A549 (cell line): ENCODE data around the gene NELFB. TPM values are rescaled to one million over a fixed set of nuclear protein-coding genes. Genes with fewer than 3 reads are reported as not detected.

Experiments used
- ATAC-seq, 2 experiments: fragments of 200-7000 bp in 1 of 2; fragments of >200 bp in 1 of 2; cut with Nextera tagmentation in 1 of 2; cut with Tn5 transposase in 1 of 2; 3 replicates each; pipeline versions ENCODE4 v1.8.0 to v1.9.1; 2018 to 2020; ENCODE audit warnings: mild to moderate bottlenecking in 1 of 2, moderate library complexity in 1 of 2
- CTCF ChIA-PET: fragments of 300-600 bp; sonication (Branson Sonifier 250); formaldehyde crosslinking; extraction: SDS; loops from one replicate; lab custom pipeline; 2021; ENCODE audit warnings: antibody characterized with exemption, inconsistent platforms; lab: Yijun Ruan, JAX
- POLR2A ChIA-PET: fragments of 350-600 bp; formaldehyde crosslinking; extraction: SDS; loops from one replicate; lab custom pipeline; 2021; ENCODE audit warnings: antibody characterized with exemption, inconsistent platforms; lab: Yijun Ruan, JAX
- DNase-seq, 2 experiments: peaks; one replicate each; pipeline versions ENCODE4 v3.0.0 to v3.0.0-alpha.2; 2011 to 2016; ENCODE audit warnings: low read depth in 1 of 2, low spot score in 1 of 2
- FAIRE-seq: peaks from 2 replicates; lab custom pipeline; 2011; peaks lifted over from hg19 to GRCh38; lab: Jason Lieb, UNC
- H3K27ac ChIP-seq, 2 experiments: fragments of >200 bp; sonication (Bioruptor Twin); formaldehyde crosslinking; 3 replicates each; pipeline ENCODE4 v1.5.1; 2016 to 2017
- H3K4me1 ChIP-seq: fragments of >200 bp; sonication (Bioruptor Twin); formaldehyde crosslinking; 3 replicates; pipeline ENCODE4 v1.6.1; 2016
- H3K4me2 ChIP-seq: fragments of >200 bp; sonication (Bioruptor Twin); formaldehyde crosslinking; 3 replicates; pipeline ENCODE4 v1.6.1; 2016
- H3K4me3 ChIP-seq: fragments of >200 bp; sonication (Bioruptor Twin); formaldehyde crosslinking; 3 replicates; pipeline ENCODE4 v1.5.1; 2016
- H3K9me3 ChIP-seq: fragments of >200 bp; sonication (Bioruptor Twin); formaldehyde crosslinking; 3 replicates; pipeline ENCODE4 v1.6.1; 2016
- BHLHE40 ChIP-seq: IDR thresholded peaks from 2 replicates; pipeline ENCODE4 v1.6.1; 2012; ENCODE audit warnings: low read depth, low read length, inconsistent platforms
- CHD2 ChIP-seq: fragments of 150-350 bp; IDR thresholded peaks from 2 replicates; pipeline ENCODE4 v1.6.1; 2014; ENCODE audit warnings: low read length; ENCODE audit not compliant: partially characterized antibody
- EHMT2 ChIP-seq: fragments of 200-600 bp; sonication (generic); IDR thresholded peaks from 2 replicates; pipeline ENCODE4 v1.6.1; 2016; ENCODE audit warnings: antibody characterized with exemption, low read depth, mild to moderate bottlenecking, moderate library complexity
- ESRRA ChIP-seq: fragments of 150-350 bp; IDR thresholded peaks from 2 replicates; pipeline ENCODE4 v1.6.1; 2014; ENCODE audit warnings: mild to moderate bottlenecking, low read length, borderline replicate concordance
- FOSB ChIP-seq: fragments of 250-450 bp; sonication (Bioruptor Pico); IDR thresholded peaks from 2 replicates; pipeline ENCODE4 v1.5.0; 2020; ENCODE audit warnings: mild to moderate bottlenecking, moderate library complexity
- FOXS1 ChIP-seq: fragments of 250-450 bp; sonication (Bioruptor Pico); IDR thresholded peaks from 2 replicates; pipeline ENCODE4 v1.5.0; 2020; ENCODE audit warnings: mild to moderate bottlenecking, moderate library complexity
- GATA3 ChIP-seq: IDR thresholded peaks from 2 replicates; pipeline ENCODE4 v1.6.1; 2012; ENCODE audit warnings: borderline replicate concordance
- HEYL ChIP-seq: fragments of 250-450 bp; sonication (Bioruptor Pico); IDR thresholded peaks from 2 replicates; pipeline ENCODE4 v1.8.0; 2021; ENCODE audit warnings: mild to moderate bottlenecking, moderate library complexity
- JUNB ChIP-seq: fragments of >200 bp; sonication (Bioruptor Twin); formaldehyde crosslinking; IDR thresholded peaks from 2 replicates; pipeline ENCODE4 v1.6.1; 2016
- KDM5A ChIP-seq: fragments of 200-600 bp; sonication (generic); IDR thresholded peaks from 2 replicates; pipeline ENCODE4 v1.6.1; 2016; ENCODE audit warnings: antibody characterized with exemption, mild to moderate bottlenecking
- MAZ ChIP-seq: fragments of 150-350 bp; IDR thresholded peaks from 2 replicates; pipeline ENCODE4 v1.6.1; 2014; ENCODE audit warnings: antibody characterized with exemption, low read depth, low read length, borderline replicate concordance
- MYC ChIP-seq: IDR thresholded peaks from 2 replicates; pipeline ENCODE4 v1.6.1; 2012; ENCODE audit warnings: mild to moderate bottlenecking, inconsistent platforms, low read length, improper control_type of control experiment, borderline replicate concordance
- NPAS2 ChIP-seq: fragments of 250-450 bp; sonication (Bioruptor Pico); IDR thresholded peaks from 2 replicates; pipeline ENCODE4 v1.8.0; 2022; ENCODE audit warnings: mild to moderate bottlenecking, moderate library complexity, borderline replicate concordance
- RNF2 ChIP-seq: fragments of 200-600 bp; sonication (generic); IDR thresholded peaks from 2 replicates; pipeline ENCODE4 v1.6.1; 2016; ENCODE audit warnings: low read depth, mild to moderate bottlenecking, antibody characterized with exemption, moderate library complexity, borderline replicate concordance
- SMC3 ChIP-seq: fragments of >200 bp; sonication (Bioruptor Twin); formaldehyde crosslinking; IDR thresholded peaks from 3 replicates; pipeline ENCODE4 v1.6.1; 2018; ENCODE audit warnings: inconsistent platforms
- SREBF2 ChIP-seq: fragments of 450-650 bp; IDR thresholded peaks from 2 replicates; pipeline ENCODE4 v1.6.1; 2014; ENCODE audit warnings: mild to moderate bottlenecking, moderate library complexity
- WGBS: methylation state at CpG from one replicate; pipeline ENCODE4 v1.1.6; 2017; ENCODE audit errors: missing lambda C conversion rate; 5-methylcytosine and 5-hydroxymethylcytosine counted together
- polyA plus RNA-seq, 4 experiments: library from polyadenylated mRNA; depleted of rRNA in 3 of 4; stranded (reverse); fragments of >200 nt; fragmentation: RNase III in 1 of 4; extraction: RNeasy Plus Mini Kit Qiagen cat#74134 plus additional on column Dnase treatment in 1 of 4; gene quantifications; 2 replicates in 3 of 4; 3 replicates in 1 of 4; pipeline ENCODE4 v1.2.3, GENCODE V29; 2011 to 2017
- TF ChIP-seq, protein P1 (sequence below): fragments of 250-450 bp; sonication (Bioruptor Pico); IDR thresholded peaks from 2 replicates; pipeline ENCODE4 v1.5.0; 2021; ENCODE audit warnings: mild to moderate bottlenecking, moderate library complexity, borderline replicate concordance
- TF ChIP-seq, protein P2 (sequence below): IDR thresholded peaks from 2 replicates; pipeline ENCODE4 v1.6.1; 2012; ENCODE audit warnings: low read depth, borderline replicate concordance
- TF ChIP-seq, protein P3 (sequence below): fragments of >200 bp; sonication (Bioruptor Twin); formaldehyde crosslinking; IDR thresholded peaks from 3 replicates; pipeline ENCODE4 v1.6.1; 2016

The NELFB gene
- polyA plus RNA-seq, 2 of the 4 experiments (the other 2 are of a cell fraction), result 31.8 to 45.3 TPM

DNA sequence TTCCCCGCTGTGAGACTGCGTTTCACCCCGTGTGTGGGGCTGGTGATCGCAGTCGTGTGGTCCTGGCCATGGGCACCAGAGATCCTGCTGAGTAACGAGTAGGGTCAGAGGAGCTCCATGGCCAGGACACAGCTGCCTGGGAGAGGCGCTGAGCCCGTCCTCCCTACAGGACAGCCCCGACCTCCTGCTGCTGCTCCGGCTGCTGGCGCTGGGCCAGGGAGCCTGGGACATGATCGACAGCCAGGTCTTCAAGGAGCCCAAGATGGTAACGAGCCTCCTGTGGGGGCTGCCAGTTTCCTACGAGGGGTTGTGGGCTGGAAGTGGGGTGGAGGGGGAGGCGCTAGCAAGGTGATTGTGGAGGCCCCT is 11.0 kb downstream of the NELFB start:
- CTCF ChIA-PET, result interaction anchor here (1.3 to 17.1 kb wide), 5 partner anchors 10 to 24 kb away, joined by 3 to 236 read pairs (median 6); partner anchors contain the start of genes TOR4A and TUBB4B
- ATAC-seq (no peak), DNase-seq (no peak), FAIRE-seq (no peak)
- POLR2A ChIA-PET, result no interaction called here
- Histone ChIP-seq H3K9me3 (no peaks in the 10 kb centered on the region), H3K4me1 (peaks cover 22% of the 10 kb centered on the region), H3K27ac (no peak overlapping the region), H3K4me2 (no peak overlapping the region), H3K4me3 (no peak overlapping the region)
- WGBS, result 95% methylated on average over 15 of the region's 15 CpGs
- TF ChIP-seq FOSB (CRISPR knock-in tag) (no peak), NPAS2 (CRISPR knock-in tag) (no peak)

DNA sequence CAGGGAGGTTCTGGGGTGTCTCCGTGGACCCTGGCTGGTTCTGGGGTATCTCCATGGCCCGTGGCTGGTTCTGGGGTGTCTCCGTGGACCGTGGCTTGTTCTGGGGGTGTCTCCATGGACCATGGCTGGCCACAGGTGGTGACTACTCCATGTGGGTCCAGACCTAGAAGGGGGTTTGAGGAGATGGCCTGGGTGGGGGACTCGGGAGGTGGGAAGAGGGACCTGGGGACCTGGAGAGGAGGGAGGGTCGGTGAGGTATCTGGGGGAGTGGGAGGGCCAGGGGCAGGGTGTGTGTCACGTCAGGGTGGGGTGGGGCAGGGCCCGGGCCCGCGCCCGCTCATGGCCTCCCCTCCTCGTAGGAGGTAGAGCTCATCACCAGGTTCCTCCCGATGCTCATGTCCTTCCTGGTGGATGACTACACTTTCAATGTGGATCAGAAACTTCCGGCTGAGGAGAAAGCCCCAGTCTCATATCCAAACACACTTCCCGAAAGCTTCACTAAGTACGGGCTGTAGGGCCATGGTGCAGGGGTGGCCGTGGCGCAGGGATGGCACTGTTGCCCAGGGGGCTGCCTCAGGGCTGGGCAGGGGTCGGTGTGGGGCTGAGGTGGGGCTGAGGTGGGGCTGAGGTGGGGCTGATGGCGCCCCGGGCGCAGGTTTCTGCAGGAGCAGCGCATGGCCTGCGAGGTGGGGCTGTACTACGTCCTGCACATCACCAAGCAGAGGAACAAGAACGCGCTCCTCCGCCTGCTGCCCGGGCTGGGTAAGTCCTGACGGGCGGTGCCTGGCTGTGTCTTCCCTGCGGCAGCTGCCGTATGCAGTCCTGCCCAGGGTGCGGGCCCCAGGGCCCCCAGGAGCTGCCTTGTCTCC is 11.7 kb downstream of the NELFB start:
- DNase-seq, result no peak
- H3K4me2 ChIP-seq, result no peak overlapping the region
- H3K4me3 ChIP-seq, result no peak overlapping the region
- no peak for ATAC-seq
- 93% methylated on average over 28 of the region's 34 CpGs for WGBS
- TF ChIP-seq RNF2 (no peak), CHD2 (no peak), ESRRA (no peak), BHLHE40 (no peak), HEYL (CRISPR knock-in tag) (no peak), SREBF2 (no peak), FOSB (CRISPR knock-in tag) (no peak), MYC (no peak), JUNB (no peak), NPAS2 (CRISPR knock-in tag) (no peak), SMC3 (no peak), MAZ (no peak), KDM5A (no peak), EHMT2 (no peak), GATA3 (no peak), FOXS1 (CRISPR knock-in tag) (no peak)
- TF ChIP-seq, protein P1, sequence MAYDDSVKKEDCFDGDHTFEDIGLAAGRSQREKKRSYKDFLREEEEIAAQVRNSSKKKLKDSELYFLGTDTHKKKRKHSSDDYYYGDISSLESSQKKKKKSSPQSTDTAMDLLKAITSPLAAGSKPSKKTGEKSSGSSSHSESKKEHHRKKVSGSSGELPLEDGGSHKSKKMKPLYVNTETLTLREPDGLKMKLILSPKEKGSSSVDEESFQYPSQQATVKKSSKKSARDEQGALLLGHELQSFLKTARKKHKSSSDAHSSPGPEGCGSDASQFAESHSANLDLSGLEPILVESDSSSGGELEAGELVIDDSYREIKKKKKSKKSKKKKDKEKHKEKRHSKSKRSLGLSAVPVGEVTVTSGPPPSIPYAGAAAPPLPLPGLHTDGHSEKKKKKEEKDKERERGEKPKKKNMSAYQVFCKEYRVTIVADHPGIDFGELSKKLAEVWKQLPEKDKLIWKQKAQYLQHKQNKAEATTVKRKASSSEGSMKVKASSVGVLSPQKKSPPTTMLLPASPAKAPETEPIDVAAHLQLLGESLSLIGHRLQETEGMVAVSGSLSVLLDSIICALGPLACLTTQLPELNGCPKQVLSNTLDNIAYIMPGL, result no peak
- TF ChIP-seq, protein P2, sequence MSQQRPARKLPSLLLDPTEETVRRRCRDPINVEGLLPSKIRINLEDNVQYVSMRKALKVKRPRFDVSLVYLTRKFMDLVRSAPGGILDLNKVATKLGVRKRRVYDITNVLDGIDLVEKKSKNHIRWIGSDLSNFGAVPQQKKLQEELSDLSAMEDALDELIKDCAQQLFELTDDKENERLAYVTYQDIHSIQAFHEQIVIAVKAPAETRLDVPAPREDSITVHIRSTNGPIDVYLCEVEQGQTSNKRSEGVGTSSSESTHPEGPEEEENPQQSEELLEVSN, result no peak
- TF ChIP-seq, protein P3, sequence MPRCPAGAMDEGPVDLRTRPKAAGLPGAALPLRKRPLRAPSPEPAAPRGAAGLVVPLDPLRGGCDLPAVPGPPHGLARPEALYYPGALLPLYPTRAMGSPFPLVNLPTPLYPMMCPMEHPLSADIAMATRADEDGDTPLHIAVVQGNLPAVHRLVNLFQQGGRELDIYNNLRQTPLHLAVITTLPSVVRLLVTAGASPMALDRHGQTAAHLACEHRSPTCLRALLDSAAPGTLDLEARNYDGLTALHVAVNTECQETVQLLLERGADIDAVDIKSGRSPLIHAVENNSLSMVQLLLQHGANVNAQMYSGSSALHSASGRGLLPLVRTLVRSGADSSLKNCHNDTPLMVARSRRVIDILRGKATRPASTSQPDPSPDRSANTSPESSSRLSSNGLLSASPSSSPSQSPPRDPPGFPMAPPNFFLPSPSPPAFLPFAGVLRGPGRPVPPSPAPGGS, result no peak
- no peak overlapping the region for H3K27ac ChIP-seq
- POLR2A ChIA-PET, result no interaction called here
- no peak for FAIRE-seq
- CTCF ChIA-PET, result interaction anchor here (1.3 to 17.1 kb wide), 6 partner anchors 10 to 24 kb away, joined by 3 to 236 read pairs (median 6); partner anchors contain the start of genes TOR4A and TUBB4B
- no peaks in the 10 kb centered on the region for H3K9me3 ChIP-seq
- H3K4me1 ChIP-seq, result peaks cover 22% of the 10 kb centered on the region
